Effector memory CD8-positive, alpha-beta T cell (primary cell): ENCODE measurements around the gene PCNX1.
"Not testable (repeated sequence)": the region's sequence is repeated elsewhere in the genome, so short reads cannot be mapped to it uniquely, and the experiment has no call there.

ENCODE experiments used
- ATAC-seq: fragments of 150-1000 bp; cut with Tn5 transposase; replicated peaks from 2 replicates; pipeline ENCODE4 v1.10.0; 2021; ENCODE audit warnings: mild to moderate bottlenecking, moderate library complexity
- DNase-seq, 3 experiments: peaks; one replicate each; pipeline ENCODE4 v3.0.0; 2021
- H3K27ac Mint-ChIP-seq, 2 donors: one replicate each; pipeline ENCODE4 v1.8.0; 2022; ENCODE audit warnings: mild to moderate bottlenecking in 2 of 2, mixed read lengths in 2 of 2, moderate library complexity in 2 of 2
- H3K27me3 Mint-ChIP-seq, 2 donors: one replicate each; pipeline ENCODE4 v1.8.0; 2022; ENCODE audit warnings: mixed read lengths in 2 of 2
- H3K36me3 Mint-ChIP-seq: one replicate; pipeline ENCODE4 v1.8.0; 2022; ENCODE audit warnings: mild to moderate bottlenecking, moderate library complexity, mixed read lengths; ENCODE audit not compliant: insufficient read depth
- H3K4me1 Mint-ChIP-seq, 2 donors: one replicate each; pipeline ENCODE4 v1.8.0; 2022; ENCODE audit warnings: low read depth in 2 of 2, mixed read lengths in 2 of 2
- H3K4me3 Mint-ChIP-seq, 2 donors: one replicate each; pipeline ENCODE4 v1.8.0; 2022; ENCODE audit warnings: mild to moderate bottlenecking in 2 of 2, mixed read lengths in 2 of 2, moderate library complexity in 2 of 2
- H3K9me3 Mint-ChIP-seq, 2 donors: one replicate each; pipeline ENCODE4 v1.8.0; 2022; ENCODE audit warnings: mixed read lengths in 2 of 2

Gene PCNX1

GRCh38 chr14:71143381-71144290 lies 236.4 kb downstream of the PCNX1 start:
- no peaks in the 10 kb centered on the region for H3K9me3 Mint-ChIP-seq
- DNase-seq (peak; percentile 34 to 40 (median 36)), ATAC-seq (peak; percentile 88)
- H3K27me3 Mint-ChIP-seq = peaks cover 0 to 4% of the 10 kb centered on the region in 2 donors
- peak overlapping the region; percentile 91 to 92 for H3K27ac Mint-ChIP-seq
- peaks cover 17 to 25% of the 10 kb centered on the region in 2 donors for H3K4me1 Mint-ChIP-seq
- peak overlapping the region; percentile 41 to 49 for H3K4me3 Mint-ChIP-seq
- peaks cover 3% of the 10 kb centered on the region for H3K36me3 Mint-ChIP-seq

DNA sequence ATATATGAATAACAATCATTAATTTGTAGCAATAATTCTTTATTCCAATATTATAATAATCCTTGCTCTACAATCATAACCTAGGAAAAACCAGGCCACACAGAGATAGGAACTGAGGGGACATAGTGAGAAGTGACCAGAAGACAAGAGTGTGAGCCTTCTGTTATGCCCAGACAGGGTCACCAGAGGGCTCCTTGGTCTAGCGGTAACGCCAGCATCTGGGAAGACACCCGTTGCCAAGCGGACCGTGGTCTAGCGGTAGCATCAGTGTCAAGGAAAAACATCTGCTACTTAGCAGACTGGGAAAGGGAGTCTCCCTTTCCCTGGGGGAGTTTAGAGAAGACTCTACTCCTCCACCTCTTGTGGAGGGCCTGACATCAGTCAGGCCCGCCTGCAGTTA lies 240.1 kb downstream of the PCNX1 start:
- H3K27ac Mint-ChIP-seq, ATAC-seq, H3K36me3 Mint-ChIP-seq, DNase-seq, H3K4me3 Mint-ChIP-seq, H3K9me3 Mint-ChIP-seq, H3K27me3 Mint-ChIP-seq: not testable (repeated sequence)
- peaks cover 14 to 19% of the 10 kb centered on the region in 2 donors for H3K4me1 Mint-ChIP-seq

GRCh38 chr14:71148627-71149026 lies 241.4 kb downstream of the PCNX1 start:
- Mint-ChIP-seq H3K36me3 (no peaks in the 10 kb centered on the region), H3K4me1 (peaks cover 5 to 6% of the 10 kb centered on the region in 2 donors), H3K4me3 (no peak overlapping the region), H3K27ac (no peak overlapping the region), H3K9me3 (peaks cover 0 to 7% of the 10 kb centered on the region in 2 donors), H3K27me3 (no peaks in the 10 kb centered on the region)
- ATAC-seq = no peak
- no peak for DNase-seq

DNA sequence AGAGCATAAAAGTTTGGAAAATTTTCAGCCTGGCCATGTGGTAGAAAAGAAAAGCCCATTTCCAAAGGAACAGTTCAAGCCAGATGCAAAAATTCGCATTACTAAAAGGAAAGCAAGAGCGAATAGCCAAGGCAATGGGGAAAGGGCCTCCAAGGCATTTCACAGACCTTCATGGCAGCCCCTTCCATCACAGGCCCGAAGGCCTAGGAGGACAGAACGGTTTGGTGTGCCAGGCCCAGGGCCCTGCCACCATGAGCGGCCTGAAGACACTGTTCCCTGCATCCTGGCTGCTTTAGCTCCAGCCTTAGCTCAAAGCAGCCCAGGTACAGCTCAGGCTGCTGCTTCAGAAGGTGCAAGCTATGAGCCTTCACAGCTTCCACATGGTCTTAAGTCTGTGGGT lies 243.5 kb downstream of the PCNX1 start:
- Mint-ChIP-seq H3K36me3 (no peaks in the 10 kb centered on the region), H3K4me1 (peaks cover 5% of the 10 kb centered on the region in 2 donors), H3K27me3 (peaks cover 0 to 4% of the 10 kb centered on the region in 2 donors), H3K9me3 (peaks cover 0 to 7% of the 10 kb centered on the region in 2 donors), H3K27ac (no peak overlapping the region), H3K4me3 (no peak overlapping the region)
- DNase-seq = no peak
- ATAC-seq = no peak

- ATAC-seq (no peak), DNase-seq (no peak)
- peaks cover 0 to 8% of the 10 kb centered on the region in 2 donors for H3K27me3 Mint-ChIP-seq
- H3K4me1 Mint-ChIP-seq = no peaks in the 10 kb centered on the region
- H3K9me3 Mint-ChIP-seq = no peaks in the 10 kb centered on the region
- H3K36me3 Mint-ChIP-seq = no peaks in the 10 kb centered on the region
- H3K4me3 Mint-ChIP-seq = no peak overlapping the region
- H3K27ac Mint-ChIP-seq = no peak overlapping the region
These were observed 248.5 kb downstream of the PCNX1 start for GRCh38 chr14:71155743-71156142.

DNA sequence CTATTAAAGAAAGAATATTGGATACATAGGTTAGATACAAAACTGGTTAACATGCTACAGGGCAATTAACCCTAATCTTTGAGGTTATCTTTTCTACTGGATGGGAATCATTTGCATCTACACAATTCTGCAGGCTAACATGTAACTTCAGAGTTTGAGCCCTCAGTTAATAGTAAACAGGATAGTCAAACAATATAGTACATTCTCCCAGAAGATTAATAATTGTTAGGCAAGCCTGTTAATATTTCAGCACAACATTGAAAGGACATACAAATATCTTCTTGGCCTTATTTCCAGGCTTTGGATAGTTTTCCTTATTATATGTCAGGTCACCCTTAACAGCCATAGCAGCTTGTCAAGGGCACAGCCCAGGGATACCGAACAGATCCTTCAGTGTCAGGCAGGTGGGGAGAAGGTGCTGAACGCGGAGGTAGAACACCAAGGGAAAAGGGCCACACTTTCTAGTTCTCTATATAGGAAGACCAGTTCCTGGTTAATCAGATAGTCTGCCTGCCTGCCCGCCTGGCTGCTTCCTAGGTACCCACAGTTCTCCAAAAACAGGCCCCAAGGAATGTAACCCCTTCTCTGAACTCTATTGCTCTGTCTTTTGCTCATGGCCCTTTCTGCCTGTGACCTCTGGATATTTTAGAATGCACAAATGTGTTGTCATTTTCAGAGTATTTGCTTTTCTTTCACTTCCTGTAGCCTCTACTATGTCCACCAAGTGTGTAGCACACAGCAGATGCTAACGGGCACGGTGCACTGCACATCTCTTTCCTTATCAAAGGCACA lies 256.0 kb downstream of the PCNX1 start:
- Mint-ChIP-seq H3K9me3 (no peaks in the 10 kb centered on the region), H3K4me1 (peaks cover 4% of the 10 kb centered on the region in 2 donors), H3K4me3 (no peak overlapping the region), H3K27ac (peak overlapping the region in 1 of 2 donors; percentile 17), H3K27me3 (no peaks in the 10 kb centered on the region), H3K36me3 (peaks cover 3% of the 10 kb centered on the region)
- ATAC-seq (no peak), DNase-seq (no peak)

GRCh38 chr14:71163842-71164629 lies 256.8 kb downstream of the PCNX1 start:
- Mint-ChIP-seq H3K4me1 (peaks cover 9 to 10% of the 10 kb centered on the region in 2 donors), H3K4me3 (no peak overlapping the region), H3K9me3 (no peaks in the 10 kb centered on the region), H3K27ac (peak overlapping the region in 1 of 2 donors; percentile 17), H3K27me3 (no peaks in the 10 kb centered on the region), H3K36me3 (peaks cover 3% of the 10 kb centered on the region)
- no peak for ATAC-seq
- DNase-seq = no peak
